ENCODE measurements around the gene UBA1.

GRCh38 chrX:47194194-47194787, 662 bp downstream of the UBA1 start:
- no peak for TF ChIP-seq EZH2 (IDR thresholded peaks at IDR 0.05; ENCODE audit: borderline replicate concordance, low read depth, low read length, severe bottlenecking)
- TF ChIP-seq, protein P1, sequence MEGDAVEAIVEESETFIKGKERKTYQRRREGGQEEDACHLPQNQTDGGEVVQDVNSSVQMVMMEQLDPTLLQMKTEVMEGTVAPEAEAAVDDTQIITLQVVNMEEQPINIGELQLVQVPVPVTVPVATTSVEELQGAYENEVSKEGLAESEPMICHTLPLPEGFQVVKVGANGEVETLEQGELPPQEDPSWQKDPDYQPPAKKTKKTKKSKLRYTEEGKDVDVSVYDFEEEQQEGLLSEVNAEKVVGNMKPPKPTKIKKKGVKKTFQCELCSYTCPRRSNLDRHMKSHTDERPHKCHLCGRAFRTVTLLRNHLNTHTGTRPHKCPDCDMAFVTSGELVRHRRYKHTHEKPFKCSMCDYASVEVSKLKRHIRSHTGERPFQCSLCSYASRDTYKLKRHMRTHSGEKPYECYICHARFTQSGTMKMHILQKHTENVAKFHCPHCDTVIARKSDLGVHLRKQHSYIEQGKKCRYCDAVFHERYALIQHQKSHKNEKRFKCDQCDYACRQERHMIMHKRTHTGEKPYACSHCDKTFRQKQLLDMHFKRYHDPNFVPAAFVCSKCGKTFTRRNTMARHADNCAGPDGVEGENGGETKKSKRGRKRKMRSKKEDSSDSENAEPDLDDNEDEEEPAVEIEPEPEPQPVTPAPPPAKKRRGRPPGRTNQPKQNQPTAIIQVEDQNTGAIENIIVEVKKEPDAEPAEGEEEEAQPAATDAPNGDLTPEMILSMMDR (IDR thresholded peaks at IDR 0.05; ENCODE audit: borderline replicate concordance, extremely low read depth, low read length, poor library complexity, severe bottlenecking), result no peak

Data from DND-41 (cell line).